BJ (cell line): ENCODE results near the gene FAM24B. TPM values are rescaled to one million over a fixed set of nuclear protein-coding genes. Genes with fewer than 3 reads are reported as not detected.
"Not testable (repeated sequence)": the region's sequence is repeated elsewhere in the genome, so short reads cannot be mapped to it uniquely, and the experiment has no call there.

Experiments used
- CTCF ChIA-PET: fragments of 350-600 bp; formaldehyde crosslinking; extraction: SDS; loops from one replicate; lab custom pipeline; 2021; ENCODE audit warnings: antibody characterized with exemption, inconsistent platforms; lab: Yijun Ruan, JAX
- POLR2A ChIA-PET: fragments of 300-600 bp; sonication (Branson Sonifier 250); formaldehyde crosslinking; extraction: SDS; loops from one replicate; lab custom pipeline; 2021; ENCODE audit warnings: antibody characterized with exemption; lab: Charles Lee
- DNase-seq: peaks from one replicate; pipeline ENCODE4 v3.0.0-alpha.2; 2011; ENCODE audit warnings: low read depth
- H3K27me3 ChIP-seq: 2 replicates; pipeline ENCODE4 v1.6.0; 2011; ENCODE audit warnings: low read length; ENCODE audit not compliant: control insufficient read depth, insufficient read depth
- H3K36me3 ChIP-seq: 2 replicates; pipeline ENCODE4 v1.5.1; 2011; ENCODE audit warnings: low read length; ENCODE audit not compliant: control insufficient read depth, insufficient read depth
- H3K4me3 ChIP-seq: 2 replicates; pipeline ENCODE4 v1.5.1; 2011; ENCODE audit warnings: low read depth, mild to moderate bottlenecking, control low read depth, low read length
- CTCF ChIP-seq: IDR thresholded peaks from 2 replicates; pipeline ENCODE4 v1.5.1; 2011; ENCODE audit warnings: low read depth, mild to moderate bottlenecking, control low read depth, inconsistent platforms, low read length, moderate library complexity; ENCODE audit not compliant: insufficient read depth
- polyA minus RNA-seq: library from RNA; depleted of rRNA, polyadenylated mRNA; stranded (reverse); fragments of >200 nt; gene quantifications from 2 replicates; pipeline ENCODE4 v1.2.3, GENCODE V29; 2011; rRNA and poly(A)+ RNA removed
- polyA plus RNA-seq: library from polyadenylated mRNA; depleted of rRNA; stranded (reverse); fragments of >200 nt; gene quantifications from 2 replicates; pipeline ENCODE4 v1.2.3, GENCODE V29; 2011; rRNA removed

FAM24B gene
- polyA plus RNA-seq (2.8 and 4.0 TPM in 2 replicates), polyA minus RNA-seq (1.4 TPM in 2 replicates)

- ChIA-PET CTCF (interaction anchor here (0.6 kb wide), 1 partner anchor 993 kb away, joined by 3 read pairs; no protein-coding TSS in a partner anchor), POLR2A (no interaction called here)
- DNase-seq: peak; percentile 93
- H3K4me3 ChIP-seq: peak within 1 kb of the TSS; percentile 53
- H3K36me3 ChIP-seq: no peaks in the 10 kb centered on the region
- TF ChIP-seq CTCF: no peak
- H3K27me3 ChIP-seq: no peaks in the 10 kb centered on the region
Measured at GRCh38 chr10:122879339-122880273, at the start of gene FAM24B. Gene FAM24B (minus strand): TSS chr10:122879581. CDS start chr10:122850515, 29,066 bp downstream.

GRCh38 chr10:122915700-122916099 is 36.3 kb upstream of the FAM24B start:
- no peak for DNase-seq
- Histone ChIP-seq H3K4me3 (no peak overlapping the region), H3K27me3 (no peaks in the 10 kb centered on the region), H3K36me3 (no peaks in the 10 kb centered on the region)
- ChIA-PET CTCF (no interaction called here), POLR2A (no interaction called here)
- no peak for TF ChIP-seq CTCF

- Histone ChIP-seq H3K27me3 (no peaks in the 10 kb centered on the region), H3K36me3 (no peaks in the 10 kb centered on the region), H3K4me3 (no peak overlapping the region)
- ChIA-PET CTCF (no interaction called here), POLR2A (no interaction called here)
- DNase-seq: no peak
- TF ChIP-seq CTCF: no peak
Measured at GRCh38 chr10:122911889-122912484, 32.6 kb upstream of the FAM24B start.

GRCh38 chr10:122910310-122910709 is 30.9 kb upstream of the FAM24B start, which contains the start of gene FAM24A:
Gene FAM24A (plus strand): TSS chr10:122910610. CDS start chr10:122911635, 1,025 bp downstream.
- Histone ChIP-seq H3K36me3 (no peaks in the 10 kb centered on the region), H3K27me3 (no peaks in the 10 kb centered on the region), H3K4me3 (no peak within 1 kb of the TSS)
- no peak for DNase-seq
- POLR2A ChIA-PET: no interaction called here
- CTCF ChIA-PET: no interaction called here
- TF ChIP-seq CTCF: no peak

GRCh38 chr10:122903861-122904260 is 24.5 kb upstream of the FAM24B start:
- H3K27me3 ChIP-seq, CTCF ChIA-PET, DNase-seq, POLR2A ChIA-PET, H3K4me3 ChIP-seq, H3K36me3 ChIP-seq: not testable (repeated sequence)
